Measurements from ENCODE around the gene TMTC1. TPM values are rescaled to one million over a fixed set of nuclear protein-coding genes. Genes with fewer than 3 reads are reported as not detected.

The TMTC1 gene
- total and polyA plus RNA-seq, 12 donors = 5.1 to 82.2 (median 41.8) TPM

GRCh38 chr12:29655861-29656260 lies 127.9 kb downstream of the TMTC1 start:
- H3K36me3 ChIP-seq (replicated peaks in 1 of 2) = no peaks in the 10 kb centered on the region
- intact Hi-C loops (cut with DNase I) = no loop called here
- peaks cover 0 to 10% of the 10 kb centered on the region in 2 donors for H3K4me1 ChIP-seq (replicated peaks in 1 of 2)

GRCh38 chr12:29653286-29653685 lies 130.5 kb downstream of the TMTC1 start:
- no peak for DNase-seq
- no peak for TF ChIP-seq CTCF (IDR thresholded peaks at IDR 0.05)
- TF ChIP-seq POLR2A (IDR thresholded peaks at IDR 0.05) = no peak
- H3K4me1 ChIP-seq (replicated peaks in 1 of 2) = peaks cover 0 to 10% of the 10 kb centered on the region in 2 donors
- WGBS, 4 donors = 88 to 92% (median 90%) methylated on average over 4 of the region's 4 CpGs
- H3K9me3 ChIP-seq (replicated peaks in 1 of 3) = no peaks in the 10 kb centered on the region
- H3K27ac ChIP-seq = no peak overlapping the region
- no peaks in the 10 kb centered on the region for H3K36me3 ChIP-seq (replicated peaks in 1 of 2)
- intact Hi-C loops (cut with DNase I) = no loop called here
- H3K4me3 ChIP-seq = no peak overlapping the region
- no peaks in the 10 kb centered on the region for H3K27me3 ChIP-seq

More at GRCh38 chr12:29655861-29656260, 127.9 kb downstream of the TMTC1 start:
- no peak overlapping the region for H3K4me3 ChIP-seq
- no peak for DNase-seq
- no peaks in the 10 kb centered on the region for H3K27me3 ChIP-seq
- no peaks in the 10 kb centered on the region for H3K9me3 ChIP-seq (replicated peaks in 1 of 3)
- TF ChIP-seq POLR2A (IDR thresholded peaks at IDR 0.05) = no peak
- no peak for TF ChIP-seq CTCF (IDR thresholded peaks at IDR 0.05)
- 78 to 91% (median 89%) methylated on average over 6 of the region's 6 CpGs for WGBS, 4 donors
- no peak overlapping the region for H3K27ac ChIP-seq

GRCh38 chr12:29650371-29650770 lies 133.4 kb downstream of the TMTC1 start:
- no peak overlapping the region for H3K4me3 ChIP-seq
- no peaks in the 10 kb centered on the region for H3K9me3 ChIP-seq (replicated peaks in 1 of 3)
- DNase-seq = no peak
- H3K36me3 ChIP-seq (replicated peaks in 1 of 2) = no peaks in the 10 kb centered on the region
- no peak for TF ChIP-seq CTCF (IDR thresholded peaks at IDR 0.05)
- TF ChIP-seq POLR2A (IDR thresholded peaks at IDR 0.05) = no peak
- intact Hi-C loops (cut with DNase I) = no loop called here
- H3K4me1 ChIP-seq (replicated peaks in 1 of 2) = no peaks in the 10 kb centered on the region
- no peak overlapping the region for H3K27ac ChIP-seq
- WGBS, 4 donors = 92 to 94% (median 94%) methylated on average over 4 of the region's 4 CpGs
- no peaks in the 10 kb centered on the region for H3K27me3 ChIP-seq

- no peak for DNase-seq
- no peaks in the 10 kb centered on the region for H3K9me3 ChIP-seq (replicated peaks in 1 of 3)
- no peak for TF ChIP-seq POLR2A (IDR thresholded peaks at IDR 0.05)
- no peak for TF ChIP-seq CTCF (IDR thresholded peaks at IDR 0.05)
- 56 to 68% (median 61%) methylated on average over 2 of the region's 2 CpGs for WGBS, 4 donors
- no peak overlapping the region for H3K4me3 ChIP-seq
- H3K36me3 ChIP-seq (replicated peaks in 1 of 2) = no peaks in the 10 kb centered on the region
- H3K4me1 ChIP-seq (replicated peaks in 1 of 2) = no peaks in the 10 kb centered on the region
- H3K27me3 ChIP-seq = no peaks in the 10 kb centered on the region
- intact Hi-C loops (cut with DNase I) = no loop called here
- no peak overlapping the region for H3K27ac ChIP-seq
Measured at GRCh38 chr12:29649722-29650121, 134.0 kb downstream of the TMTC1 start.
